ENCODE measurements around the gene DSCAML1.

The DSCAML1 gene

DNA sequence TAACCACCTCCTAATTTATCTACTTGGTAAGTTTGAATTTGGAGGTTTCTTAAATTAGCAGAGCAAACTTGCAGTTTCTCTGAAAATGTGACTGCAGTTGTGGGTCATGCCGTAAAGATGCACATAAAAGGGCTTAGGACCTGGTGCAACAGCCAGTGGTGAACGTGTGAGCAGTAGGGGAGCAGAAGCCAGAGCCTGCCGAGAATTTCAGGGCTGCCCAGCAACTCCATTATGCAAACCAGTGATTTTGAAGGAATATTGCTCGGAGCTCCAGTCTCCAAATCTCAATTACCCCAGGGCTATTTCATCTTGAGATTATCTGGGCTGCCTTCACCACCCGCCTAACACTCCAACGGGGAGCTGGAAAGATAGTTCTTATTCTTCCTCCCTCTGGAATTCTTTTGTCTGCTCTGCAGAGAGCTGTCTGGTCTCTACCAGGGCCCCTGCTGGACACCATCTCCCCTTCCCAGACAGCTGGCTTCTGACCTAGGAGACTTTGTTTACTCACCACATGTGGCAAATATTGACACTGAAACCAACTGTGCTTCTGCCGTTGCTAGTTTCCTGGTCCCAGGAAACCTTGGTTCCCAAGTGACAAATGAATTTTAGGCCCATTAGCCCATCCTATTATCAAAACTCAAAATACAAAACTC lies 93.9 kb downstream of the DSCAML1 start:
- no peak for DNase-seq (ENCODE audit: low read depth in 2 of 2, low spot score in 1 of 2)

DNA sequence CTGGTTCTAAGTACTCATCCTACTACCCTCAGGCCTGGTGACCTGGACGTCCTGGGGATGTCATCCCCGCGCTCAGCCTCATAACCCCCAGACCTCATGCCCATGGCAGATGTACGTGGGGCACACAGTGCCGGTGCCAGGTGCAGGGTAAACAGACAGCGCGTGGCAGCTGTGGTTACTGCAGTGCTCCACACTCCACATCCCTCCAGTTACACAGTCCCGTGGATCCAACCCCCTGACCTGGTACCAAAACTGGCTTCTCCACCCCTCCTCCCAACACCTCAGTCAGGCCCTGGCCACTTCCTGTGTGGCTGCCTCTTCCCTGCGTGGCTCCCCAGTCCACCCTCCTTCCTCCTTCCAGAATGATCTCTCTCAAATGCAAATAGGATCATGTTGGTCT lies 95.2 kb downstream of the DSCAML1 start:
- DNase-seq (ENCODE audit: low read depth in 2 of 2, low spot score in 1 of 2), result no peak

DNA sequence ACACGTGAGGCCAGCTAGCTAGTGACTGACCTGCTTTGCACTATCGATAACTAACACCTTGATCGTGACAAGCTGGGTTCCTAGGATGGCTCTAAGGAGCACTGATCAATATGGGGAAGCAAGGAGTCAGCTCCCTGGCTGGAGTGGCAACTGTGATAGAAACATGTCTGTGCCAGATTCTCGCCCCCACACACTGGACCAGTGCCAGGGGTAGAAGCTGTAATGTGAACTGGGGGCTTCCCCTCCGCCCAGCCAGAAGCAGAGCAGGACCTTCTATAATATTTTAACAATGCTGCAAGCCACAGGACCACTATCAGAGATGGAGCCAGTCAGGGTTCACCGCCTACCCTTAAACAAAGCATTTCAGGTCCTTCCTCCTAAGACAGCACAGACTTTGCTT lies 96.5 kb downstream of the DSCAML1 start:
- no peak for DNase-seq (ENCODE audit: low read depth in 2 of 2, low spot score in 1 of 2)

DNA sequence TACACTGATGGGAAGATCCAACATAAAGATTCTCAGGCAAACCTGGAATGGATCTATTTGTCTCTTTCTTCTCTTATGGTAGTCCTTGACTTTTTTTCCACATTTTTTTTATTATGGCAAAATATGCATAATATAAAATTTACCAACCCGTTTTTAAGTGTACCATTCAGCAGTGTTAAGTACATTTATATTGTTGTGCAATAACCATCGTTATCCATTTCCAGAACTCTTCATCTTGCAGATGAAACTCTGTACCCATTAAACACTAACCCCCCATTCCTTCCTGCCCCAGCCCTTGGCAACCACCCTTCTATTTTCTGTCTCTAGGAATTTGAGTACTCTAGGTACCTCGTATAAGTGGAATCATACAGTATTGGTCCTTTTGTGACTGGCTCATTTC lies 99.7 kb downstream of the DSCAML1 start:
- no peak for DNase-seq (ENCODE audit: low read depth in 2 of 2, low spot score in 1 of 2)

DNA sequence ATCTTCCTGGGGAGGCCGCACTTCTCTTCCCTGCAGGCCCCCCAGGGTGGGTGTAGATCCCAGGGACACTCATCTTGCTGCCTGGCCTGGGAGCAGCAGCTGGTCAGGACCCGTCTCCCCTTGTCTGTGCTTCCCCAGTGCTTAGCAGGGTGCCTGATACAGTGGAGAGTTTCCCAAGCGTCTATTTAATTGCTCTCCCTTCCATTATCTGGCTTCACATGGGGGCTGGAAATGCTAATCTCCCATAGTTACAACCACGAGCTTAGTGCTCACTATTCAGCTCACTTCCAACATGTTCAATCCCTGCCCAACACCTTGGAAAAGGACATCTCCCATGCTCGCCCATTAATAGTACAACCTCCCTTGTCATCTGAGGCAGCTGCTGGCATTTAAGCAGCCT lies 100.5 kb downstream of the DSCAML1 start:
- DNase-seq (ENCODE audit: low read depth in 2 of 2, low spot score in 1 of 2), result no peak

DNA sequence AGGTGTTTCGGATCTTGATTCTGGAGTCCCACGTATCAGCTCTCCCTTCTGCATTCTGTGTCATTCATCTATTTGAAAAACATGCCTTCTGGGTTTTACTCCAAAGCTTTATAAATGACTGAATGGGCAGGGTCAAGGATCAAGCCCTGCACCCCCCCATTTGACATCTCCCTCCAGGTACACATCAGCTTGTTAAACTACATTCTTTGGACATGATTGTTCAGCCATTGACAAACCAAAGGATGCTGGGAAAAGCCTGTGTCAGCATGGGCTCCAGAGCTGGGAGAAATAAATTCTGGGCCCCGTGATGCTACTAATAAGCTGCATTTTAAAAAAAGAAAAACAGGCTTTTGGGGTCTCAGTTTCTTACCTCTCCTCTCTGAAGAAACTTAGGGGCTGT lies 103.7 kb downstream of the DSCAML1 start:
- no peak for DNase-seq (ENCODE audit: low read depth in 2 of 2, low spot score in 1 of 2)

DNA sequence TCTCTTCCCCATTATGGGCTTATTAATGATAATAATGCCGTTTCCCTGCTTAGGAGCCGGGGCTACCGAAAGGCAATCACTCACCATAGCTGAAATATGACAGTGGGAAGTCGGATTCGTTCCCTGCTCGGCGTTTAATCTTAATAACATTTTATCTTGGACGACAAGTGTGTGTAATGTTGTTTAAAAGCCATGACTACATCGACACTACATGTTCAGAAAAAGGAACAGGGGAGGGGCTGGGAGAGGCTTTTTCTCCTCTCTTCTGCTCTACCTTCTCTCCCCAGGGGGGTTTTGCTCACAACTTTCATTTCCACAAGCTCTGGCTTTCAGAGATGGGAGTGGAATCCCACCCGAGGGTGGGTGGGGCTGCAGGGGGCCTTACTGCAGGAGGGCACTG lies 105.5 kb downstream of the DSCAML1 start:
- no peak for DNase-seq (ENCODE audit: low read depth in 2 of 2, low spot score in 1 of 2)

DNA sequence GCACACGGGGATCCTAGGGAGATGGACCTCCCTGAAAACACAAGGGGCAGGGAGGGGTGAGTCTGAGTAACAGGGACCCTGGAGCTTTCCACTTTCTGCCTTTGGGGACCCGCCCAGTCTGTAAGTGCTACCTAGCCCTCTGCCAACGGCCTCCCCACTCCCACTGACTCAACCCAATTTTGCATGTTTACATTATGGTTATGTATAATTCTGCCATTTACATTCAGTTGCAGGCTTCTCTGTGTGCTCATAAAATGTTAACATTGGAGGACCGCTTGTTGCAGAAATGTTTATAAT lies 105.8 kb downstream of the DSCAML1 start:
- DNase-seq (ENCODE audit: low read depth in 2 of 2, low spot score in 1 of 2), result no peak

DNA sequence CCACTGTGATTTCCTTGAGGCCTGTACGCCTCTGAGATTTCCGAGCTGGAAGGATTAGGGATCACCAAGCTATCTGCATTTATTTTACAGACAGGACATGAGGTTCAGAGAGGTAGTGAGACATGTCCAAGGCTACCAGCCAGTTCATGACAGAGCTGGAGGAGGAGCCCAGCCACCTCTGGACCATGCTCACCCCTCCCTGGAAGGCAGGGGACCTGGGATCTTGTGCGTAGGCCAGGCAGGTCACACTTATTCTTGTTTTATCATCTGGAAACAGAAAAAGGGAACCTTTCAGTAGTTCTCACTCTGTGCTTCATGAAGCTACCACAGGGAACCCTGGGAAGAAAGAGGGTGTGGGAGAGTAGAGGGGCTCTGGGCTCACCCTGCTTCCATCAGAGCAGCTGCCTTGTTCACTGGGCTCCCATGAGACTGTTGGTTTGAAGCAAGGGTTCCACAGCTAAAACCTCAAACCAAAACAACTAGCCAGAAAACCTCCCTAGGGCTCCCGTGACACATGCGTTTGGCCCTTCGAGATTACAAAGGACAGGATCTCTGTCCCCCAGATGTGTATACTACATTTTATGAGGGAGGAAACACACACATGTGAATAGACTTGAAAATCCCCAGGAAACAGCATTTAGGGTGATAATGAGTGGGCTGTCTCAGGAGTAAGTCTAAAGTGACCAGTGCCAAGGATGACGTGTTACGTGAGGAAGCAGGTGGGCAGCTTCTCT lies 106.4 kb downstream of the DSCAML1 start:
- no peak for DNase-seq (ENCODE audit: low read depth in 2 of 2, low spot score in 1 of 2)

DNA sequence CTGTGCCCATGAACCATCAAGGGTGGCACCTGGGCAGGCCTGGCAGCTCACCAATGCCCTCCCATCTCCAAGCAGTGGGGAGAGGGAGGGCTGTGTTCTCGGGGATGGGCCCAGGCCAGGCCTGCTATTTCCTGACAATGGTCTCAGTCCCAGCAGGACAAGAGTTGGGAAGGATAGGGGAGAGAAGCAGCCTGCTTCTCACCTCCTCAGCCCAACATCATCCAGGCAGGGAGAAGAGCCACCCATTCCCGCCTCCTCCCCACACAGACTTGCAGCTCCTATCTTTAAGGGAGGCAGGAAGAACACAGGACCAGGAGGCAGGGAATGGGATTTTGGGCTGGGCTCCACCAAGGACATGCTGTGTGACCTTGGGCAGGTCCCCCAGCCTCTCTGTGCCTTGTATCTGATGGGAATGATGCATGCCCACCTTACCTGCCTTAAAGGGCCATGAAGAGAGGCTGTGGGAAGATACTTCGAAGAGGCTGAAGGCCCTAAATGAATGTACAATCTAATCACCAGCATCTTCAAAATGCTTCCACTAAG lies 108.7 kb downstream of the DSCAML1 start:
- no peak for DNase-seq (ENCODE audit: low read depth in 2 of 2, low spot score in 1 of 2)

DNA sequence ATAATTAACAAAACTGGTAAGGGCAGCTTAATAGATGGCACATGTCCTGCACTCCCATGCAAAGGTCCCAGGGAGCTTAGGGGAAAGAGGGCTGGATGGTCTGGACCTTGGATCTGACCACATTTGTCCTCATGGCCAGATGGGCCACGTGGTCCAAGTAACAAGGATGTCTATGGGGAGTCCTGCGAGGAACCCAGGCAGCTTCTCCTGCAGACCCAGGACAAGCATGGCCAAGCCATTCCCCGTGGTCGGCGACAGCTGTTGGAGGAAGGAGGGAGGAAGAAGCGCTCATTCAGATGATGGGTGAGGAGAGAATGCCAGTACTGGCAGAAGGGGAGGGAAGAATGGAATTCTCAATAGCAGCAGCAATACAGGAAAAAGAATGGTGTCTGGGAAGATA lies 109.2 kb downstream of the DSCAML1 start:
- no peak for DNase-seq (ENCODE audit: low read depth in 2 of 2, low spot score in 1 of 2)

DNA sequence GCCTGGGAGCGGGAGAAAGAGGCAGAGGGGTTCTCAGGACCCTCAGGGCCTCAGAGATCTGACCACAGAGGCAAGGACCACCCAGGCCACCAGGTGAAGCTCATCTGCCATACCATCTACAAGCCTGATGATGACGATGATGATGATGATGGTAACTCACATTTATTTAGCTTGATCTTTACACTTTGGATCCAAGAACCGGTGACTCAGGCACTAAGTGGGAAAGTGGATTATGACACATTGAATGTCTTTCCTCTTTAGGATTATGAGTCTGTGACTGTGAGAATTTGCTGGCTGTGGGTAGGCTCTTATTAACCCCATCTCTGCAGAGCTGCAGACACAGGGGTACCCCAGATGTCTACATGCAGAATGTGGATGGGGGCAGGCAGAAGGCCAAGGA lies 110.3 kb downstream of the DSCAML1 start:
- DNase-seq (ENCODE audit: low read depth in 2 of 2, low spot score in 1 of 2), result no peak

DNA sequence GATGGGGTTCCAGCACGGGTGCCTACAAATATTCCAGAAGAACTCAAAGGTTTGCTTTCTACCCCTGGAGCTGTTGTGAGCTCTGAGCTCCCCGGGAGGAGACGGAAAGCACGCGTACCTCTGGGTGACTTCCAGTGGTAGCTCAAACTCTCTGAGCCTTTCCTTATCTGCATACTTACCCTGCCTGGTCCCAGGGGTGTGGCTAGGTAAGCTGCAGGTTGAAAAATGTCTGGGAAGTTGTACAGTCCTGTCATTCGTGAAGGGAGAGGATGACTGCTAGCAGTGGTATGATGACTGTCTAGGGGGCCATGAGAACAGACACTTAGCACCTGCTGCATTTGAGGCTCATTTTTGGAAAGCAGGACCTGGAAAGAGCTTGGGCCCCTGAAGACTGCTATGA lies 111.5 kb downstream of the DSCAML1 start:
- no peak for DNase-seq (ENCODE audit: low read depth in 2 of 2, low spot score in 1 of 2)

DNA sequence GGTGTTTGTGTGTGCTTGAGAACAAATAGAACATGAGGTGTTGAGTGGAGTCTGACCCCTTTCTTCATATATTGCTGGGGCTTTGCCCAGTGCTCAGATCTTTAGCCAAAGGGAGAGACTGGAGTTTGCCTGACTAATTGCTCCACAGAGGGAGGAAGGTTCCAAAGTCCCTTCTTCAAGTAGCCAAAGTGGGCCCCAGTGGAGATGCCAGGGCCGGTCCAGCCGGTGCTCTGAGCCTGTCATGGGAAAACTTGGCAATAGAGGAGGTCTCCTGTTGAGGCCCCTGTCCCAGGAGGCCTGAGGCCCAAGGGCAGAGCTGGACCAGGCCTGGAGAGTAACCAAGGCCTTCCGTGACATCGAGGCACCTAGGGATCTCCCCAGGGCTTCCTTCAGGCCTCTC lies 112.3 kb downstream of the DSCAML1 start:
- DNase-seq (ENCODE audit: low read depth in 2 of 2, low spot score in 1 of 2), result no peak

DNA sequence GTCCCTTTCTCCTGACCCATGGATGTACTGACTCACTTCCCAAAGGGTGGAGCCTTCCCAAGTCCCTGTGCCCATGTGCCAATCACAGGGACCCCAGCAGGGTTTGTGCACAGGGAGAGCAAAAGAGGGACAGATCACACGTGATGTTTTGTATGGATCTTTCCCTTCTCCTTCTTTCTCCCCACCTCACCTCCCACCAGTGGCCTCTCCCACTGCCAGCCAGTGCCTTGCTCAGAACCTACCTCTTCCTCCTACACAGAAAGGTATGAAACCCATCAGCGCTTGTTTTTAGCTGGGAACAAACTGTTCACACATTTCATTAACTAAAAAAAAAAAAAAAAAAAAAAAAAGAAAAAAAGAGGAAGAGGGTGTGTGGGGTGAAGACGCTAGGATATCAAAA lies 112.9 kb downstream of the DSCAML1 start:
- DNase-seq (ENCODE audit: low read depth in 2 of 2, low spot score in 1 of 2), result no peak

DNA sequence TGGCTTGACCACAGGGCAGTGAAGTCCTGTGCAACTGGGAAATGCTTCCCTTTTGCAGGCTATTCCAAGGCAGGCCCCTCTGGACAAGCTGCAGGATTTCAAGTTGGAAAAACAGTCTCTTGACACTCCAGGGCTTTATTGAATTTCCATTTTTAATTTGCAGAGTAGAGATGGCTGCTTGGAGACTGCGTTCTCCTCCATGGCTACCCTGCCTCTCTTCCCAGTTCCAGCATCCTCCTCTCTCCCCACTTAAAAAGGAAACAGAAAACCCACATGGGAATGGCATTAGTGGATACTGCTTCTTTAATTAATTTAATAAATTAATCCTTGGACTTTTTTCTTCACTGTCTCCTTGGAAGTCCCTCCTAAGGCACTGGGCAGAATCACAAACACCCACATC lies 115.6 kb downstream of the DSCAML1 start:
- DNase-seq (ENCODE audit: low read depth in 2 of 2, low spot score in 1 of 2), result no peak

DNA sequence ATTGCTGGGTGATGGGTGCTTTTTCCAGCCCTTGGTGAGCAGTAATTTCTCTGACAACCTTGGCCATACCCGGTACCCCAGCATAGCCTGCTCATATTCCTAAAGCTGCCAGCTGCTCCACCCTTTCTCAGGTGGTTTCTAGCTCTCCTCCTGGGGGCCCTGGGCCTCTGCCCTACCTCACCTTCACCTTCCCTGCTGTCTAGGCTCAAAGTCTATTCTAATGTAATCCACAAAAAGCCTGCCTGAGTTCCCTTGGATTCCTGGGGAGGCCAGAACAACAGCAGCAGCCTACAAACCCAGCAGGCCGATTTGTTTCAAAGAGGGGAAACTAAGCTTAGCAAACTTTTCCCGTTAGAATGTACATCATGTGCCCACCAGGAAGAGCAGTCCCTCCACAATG lies 117.6 kb downstream of the DSCAML1 start:
- DNase-seq (ENCODE audit: low read depth in 2 of 2, low spot score in 1 of 2), result no peak

DNA sequence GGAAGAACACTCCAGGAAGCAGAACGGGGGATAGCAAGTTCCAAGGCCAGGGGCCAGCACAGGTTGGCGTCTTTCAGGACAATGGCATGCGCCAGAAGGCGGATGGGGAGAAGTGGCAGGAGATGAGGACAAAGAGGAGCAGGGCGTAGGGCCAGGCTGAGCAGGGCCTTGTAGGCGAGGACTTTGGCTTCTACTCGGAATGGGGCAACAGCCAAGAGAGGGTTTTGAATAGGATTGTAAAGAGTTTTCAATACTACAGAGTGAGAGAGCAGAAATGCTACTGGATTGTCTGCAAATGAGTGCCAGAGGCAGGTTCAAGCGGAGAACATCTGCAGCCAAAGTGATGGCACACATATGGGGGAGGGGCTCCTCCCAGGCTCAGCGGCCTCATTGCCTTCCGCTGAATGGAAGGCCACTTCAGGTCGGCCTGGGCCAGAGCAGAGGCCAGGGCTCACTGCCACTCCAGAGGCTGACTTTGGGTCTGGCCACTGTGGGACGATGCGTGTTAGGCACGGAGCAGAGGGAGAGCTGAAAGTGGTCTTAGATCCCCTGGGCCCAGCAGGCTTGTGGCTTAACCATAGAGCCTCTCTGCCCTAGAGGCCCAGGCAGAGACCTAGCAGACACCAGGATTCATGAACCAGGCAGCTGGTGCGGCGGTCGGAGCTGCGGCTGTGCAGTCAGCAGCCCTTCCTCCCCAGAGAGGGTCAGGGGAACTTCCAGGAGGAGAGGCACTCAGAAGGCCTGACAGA lies 118.2 kb downstream of the DSCAML1 start:
- DNase-seq (ENCODE audit: low read depth in 2 of 2, low spot score in 1 of 2), result no peak

DNA sequence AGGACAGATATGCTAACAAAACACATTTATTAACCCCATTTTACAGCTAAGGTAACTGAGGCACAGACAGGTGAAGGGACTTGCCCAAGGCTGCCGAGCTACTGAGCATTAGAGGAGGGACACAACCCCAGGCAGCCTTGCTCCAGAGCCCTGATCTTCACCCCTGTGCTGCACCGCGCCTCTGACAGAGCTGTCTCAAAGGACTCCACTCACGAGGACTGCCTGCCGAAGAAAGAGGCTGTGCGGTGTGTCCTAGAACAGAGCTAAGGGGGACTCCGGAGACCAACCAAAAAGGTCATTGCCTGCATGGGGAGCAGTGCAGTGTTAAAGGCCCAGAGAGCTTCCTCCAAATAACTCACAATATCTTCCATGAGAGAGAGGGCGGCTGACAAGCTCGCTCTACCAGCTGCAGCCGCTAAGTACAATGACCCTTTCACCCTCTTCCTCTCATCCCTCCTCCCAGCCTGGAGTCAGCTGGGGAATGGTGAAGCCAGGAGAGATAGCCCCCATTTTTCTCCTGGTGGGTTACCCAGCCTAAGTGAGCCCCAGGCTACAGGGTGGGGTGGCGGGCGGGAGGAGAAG lies 119.2 kb downstream of the DSCAML1 start:
- DNase-seq (ENCODE audit: low read depth in 2 of 2, low spot score in 1 of 2), result no peak

DNA sequence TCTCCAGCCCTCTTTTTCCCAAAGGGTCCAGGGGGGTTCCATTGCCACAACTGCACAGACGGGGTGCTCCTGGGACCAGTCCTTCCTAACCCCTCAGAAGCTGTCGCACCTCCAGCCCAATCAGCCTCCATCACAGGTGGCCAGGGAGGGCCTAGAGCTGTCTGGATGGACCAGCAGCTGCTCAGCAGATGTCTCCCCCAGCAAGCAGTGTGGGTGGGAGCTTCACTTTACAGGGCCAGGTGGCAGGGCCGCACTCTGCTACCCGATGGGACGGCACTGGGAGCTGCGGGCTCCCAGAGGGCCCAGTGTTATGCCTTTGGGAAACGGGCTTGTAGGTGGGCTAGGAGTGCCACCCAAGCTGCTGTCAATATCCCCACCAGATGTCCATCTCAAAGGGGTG lies 120.5 kb downstream of the DSCAML1 start:
- no peak for DNase-seq (ENCODE audit: low read depth in 2 of 2, low spot score in 1 of 2)

DNA sequence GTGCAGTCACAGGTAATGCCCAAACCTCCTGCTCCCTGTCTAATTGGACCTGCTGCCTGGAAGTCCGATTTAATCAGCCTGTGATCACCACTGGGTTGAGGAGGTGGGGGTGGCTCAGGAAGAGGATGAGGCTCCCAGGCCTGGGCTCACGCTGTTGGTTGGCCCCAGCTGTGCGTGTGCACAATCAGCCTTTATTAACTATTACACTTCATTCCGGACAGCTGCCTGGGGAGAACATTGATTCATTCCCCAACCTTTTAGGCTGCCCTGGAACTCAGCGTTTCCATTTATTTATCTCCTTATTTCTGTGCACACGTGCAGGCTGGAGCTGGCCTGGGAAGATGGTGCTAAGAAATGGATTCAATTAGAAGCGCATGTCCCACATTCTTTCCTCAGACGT lies 123.4 kb downstream of the DSCAML1 start:
- no peak for DNase-seq (ENCODE audit: low read depth in 2 of 2, low spot score in 1 of 2)

DNA sequence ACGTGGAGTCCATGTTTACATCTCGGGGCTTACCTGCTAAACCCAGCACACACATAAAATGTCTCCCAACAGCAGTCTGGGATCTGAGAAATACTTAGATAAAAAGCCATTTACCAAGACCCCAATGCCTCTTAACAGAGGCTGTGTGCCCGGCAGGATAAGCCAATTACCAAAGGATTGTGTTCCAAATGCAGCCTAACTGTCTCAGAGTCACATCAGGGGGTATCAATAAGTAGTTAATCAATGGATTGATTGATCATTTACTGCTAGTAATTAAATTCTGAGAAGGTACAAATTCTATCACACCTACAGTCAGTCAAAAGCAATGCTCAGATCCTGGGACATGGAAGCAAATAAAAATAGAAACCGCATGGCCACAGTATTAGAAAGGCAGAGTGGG lies 125.6 kb downstream of the DSCAML1 start:
- no peak for DNase-seq (ENCODE audit: low read depth in 2 of 2, low spot score in 1 of 2)
